OCI-LY1 (cell line): ENCODE measurements around the gene MFSD6.
"Not testable (repeated sequence)": the region's sequence is repeated elsewhere in the genome, so short reads cannot be mapped to it uniquely, and the experiment has no call there.

Source experiments
- H2AFZ ChIP-seq: fragments of 200-600 bp; sonication (generic), shearing (Covaris generic); 2 replicates; pipeline ENCODE4 v1.6.0; 2014; ENCODE audit warnings: antibody characterized with exemption, mild to moderate bottlenecking, low read length
- H3F3A ChIP-seq: fragments of 200-600 bp; sonication (generic), shearing (Covaris generic); 2 replicates; pipeline ENCODE4 v1.6.0; 2014; ENCODE audit warnings: mild to moderate bottlenecking, antibody characterized with exemption, low read length, moderate library complexity; ENCODE audit not compliant: insufficient read depth
- H3K27ac ChIP-seq: fragments of 200-600 bp; sonication (generic); 2 replicates; pipeline ENCODE4 v1.5.1; 2014; ENCODE audit warnings: low read length, mixed run types, mild to moderate bottlenecking, low read depth; ENCODE audit not compliant: poor library complexity, severe bottlenecking
- H3K27me3 ChIP-seq: fragments of 200-600 bp; sonication (generic); 2 replicates; pipeline ENCODE4 v1.6.0; 2014; ENCODE audit warnings: antibody characterized with exemption, mild to moderate bottlenecking, low read length, moderate library complexity; ENCODE audit not compliant: insufficient read depth
- H3K36me3 ChIP-seq: fragments of 200-600 bp; sonication (generic); 2 replicates; pipeline ENCODE4 v1.6.1; 2014; ENCODE audit warnings: mild to moderate bottlenecking, antibody characterized with exemption, low read length, moderate library complexity, mixed read lengths; ENCODE audit not compliant: insufficient read depth
- H3K4me1 ChIP-seq: fragments of 200-600 bp; sonication (generic); 2 replicates; pipeline ENCODE4 v1.5.1; 2014; ENCODE audit warnings: mild to moderate bottlenecking, low read length, moderate library complexity; ENCODE audit not compliant: insufficient read depth, severe bottlenecking
- H3K4me2 ChIP-seq: fragments of 200-600 bp; sonication (generic), shearing (Covaris generic); 2 replicates; pipeline ENCODE4 v1.6.1; 2014; ENCODE audit warnings: low read length
- H3K4me3 ChIP-seq: fragments of 200-600 bp; sonication (generic); 2 replicates; pipeline ENCODE4 v1.5.1; 2014; ENCODE audit warnings: low read length, low read depth, mild to moderate bottlenecking, mixed read lengths; ENCODE audit not compliant: poor library complexity, severe bottlenecking
- H3K79me2 ChIP-seq: fragments of 200-600 bp; shearing (Covaris generic); 2 replicates; pipeline ENCODE4 v1.6.1; 2016; ENCODE audit warnings: mixed run types, low read length, mixed read lengths; ENCODE audit not compliant: insufficient read depth
- H3K9ac ChIP-seq: fragments of 200-600 bp; sonication (generic), shearing (Covaris generic); 2 replicates; pipeline ENCODE4 v1.6.1; 2014; ENCODE audit warnings: mild to moderate bottlenecking, low read length, mixed read lengths
- H3K9me2 ChIP-seq: fragments of 200-600 bp; sonication (generic), shearing (Covaris generic); 2 replicates; pipeline ENCODE4 v1.6.1; 2014; ENCODE audit warnings: low read depth, mild to moderate bottlenecking, low read length, mixed read lengths
- H3K9me3 ChIP-seq: fragments of 200-600 bp; shearing (Covaris generic); 2 replicates; pipeline ENCODE4 v1.6.1; 2014; ENCODE audit warnings: low read length, mixed read lengths
- H4K20me1 ChIP-seq: fragments of 200-600 bp; sonication (generic), shearing (Covaris generic); 2 replicates; pipeline ENCODE4 v1.6.0; 2016; ENCODE audit warnings: mild to moderate bottlenecking, low read length; ENCODE audit not compliant: insufficient read depth
- CTCF ChIP-seq: fragments of 200-600 bp; sonication (generic), shearing (Covaris generic); IDR thresholded peaks from 2 replicates; pipeline ENCODE4 v1.5.1; 2017; ENCODE audit warnings: mild to moderate bottlenecking, antibody characterized with exemption, low read length, moderate library complexity, mixed read lengths
- EZH2 ChIP-seq: fragments of 200-600 bp; sonication (generic), shearing (Covaris generic); IDR thresholded peaks from 2 replicates; pipeline ENCODE4 v1.8.0; 2017; ENCODE audit warnings: borderline replicate concordance, mixed run types, mild to moderate bottlenecking, antibody characterized with exemption, low read length, moderate library complexity, mixed read lengths

The MFSD6 gene

GRCh38 chr2:190420801-190421200 lies 12.6 kb downstream of the MFSD6 start:
- Histone ChIP-seq H3K9ac (no peak overlapping the region), H3K9me2 (no peaks in the 10 kb centered on the region), H2AFZ (no peak overlapping the region), H3K9me3 (no peaks in the 10 kb centered on the region), H3K27ac (no peak overlapping the region), H3K36me3 (no peaks in the 10 kb centered on the region), H3K4me2 (no peak overlapping the region), H4K20me1 (no peaks in the 10 kb centered on the region), H3K4me1 (peaks cover 2% of the 10 kb centered on the region), H3F3A (no peaks in the 10 kb centered on the region), H3K79me2 (no peaks in the 10 kb centered on the region), H3K4me3 (no peak overlapping the region), H3K27me3 (no peaks in the 10 kb centered on the region)
- TF ChIP-seq EZH2 (no peak), CTCF (no peak)

GRCh38 chr2:190425221-190425866 lies 17.2 kb downstream of the MFSD6 start:
- no peak overlapping the region for H3K27ac ChIP-seq
- no peaks in the 10 kb centered on the region for H3K36me3 ChIP-seq
- H4K20me1 ChIP-seq, result no peaks in the 10 kb centered on the region
- TF ChIP-seq CTCF, result no peak
- no peak for TF ChIP-seq EZH2
- H3K79me2 ChIP-seq, result no peaks in the 10 kb centered on the region
- H3K27me3 ChIP-seq, result no peaks in the 10 kb centered on the region
- H3K9me3 ChIP-seq, result no peaks in the 10 kb centered on the region
- H3K9ac ChIP-seq, result no peak overlapping the region
- H3K4me2 ChIP-seq, result no peak overlapping the region
- H3K4me1 ChIP-seq, result no peaks in the 10 kb centered on the region
- no peaks in the 10 kb centered on the region for H3K9me2 ChIP-seq
- H3K4me3 ChIP-seq, result no peak overlapping the region
- H3F3A ChIP-seq, result no peaks in the 10 kb centered on the region
- no peak overlapping the region for H2AFZ ChIP-seq

- no peak overlapping the region for H3K9ac ChIP-seq
- H3K4me2 ChIP-seq, result no peak overlapping the region
- H3K27ac ChIP-seq, result no peak overlapping the region
- no peaks in the 10 kb centered on the region for H3K4me1 ChIP-seq
- no peak overlapping the region for H3K4me3 ChIP-seq
- H3K9me2 ChIP-seq, result no peaks in the 10 kb centered on the region
- H2AFZ ChIP-seq, result no peak overlapping the region
- no peak for TF ChIP-seq CTCF
- TF ChIP-seq EZH2, result no peak
- H3F3A ChIP-seq, result no peaks in the 10 kb centered on the region
- no peaks in the 10 kb centered on the region for H3K79me2 ChIP-seq
- no peaks in the 10 kb centered on the region for H3K27me3 ChIP-seq
- no peaks in the 10 kb centered on the region for H4K20me1 ChIP-seq
- no peaks in the 10 kb centered on the region for H3K9me3 ChIP-seq
- H3K36me3 ChIP-seq, result no peaks in the 10 kb centered on the region
Measured at GRCh38 chr2:190425883-190426658, 17.9 kb downstream of the MFSD6 start.

GRCh38 chr2:190430866-190431265 lies 22.7 kb downstream of the MFSD6 start:
- H3K4me3 ChIP-seq, H4K20me1 ChIP-seq, H3K9me2 ChIP-seq, H3K9ac ChIP-seq, H3K27ac ChIP-seq, H3K9me3 ChIP-seq, H3K27me3 ChIP-seq, H3K4me2 ChIP-seq, H3K79me2 ChIP-seq, H2AFZ ChIP-seq, H3K36me3 ChIP-seq, H3F3A ChIP-seq: not testable (repeated sequence)
- H3K4me1 ChIP-seq, result peaks cover 28% of the 10 kb centered on the region
